Skeletal muscle satellite cell (primary cell): Measurements from ENCODE around the gene OR2AG2.

Experiments used
- H3K27me3 ChIP-seq: 2 replicates; pipeline ENCODE4 v1.7.0; 2013; ENCODE audit warnings: low read length; ENCODE audit not compliant: control insufficient read depth, insufficient read depth
- H3K36me3 ChIP-seq: 2 replicates; pipeline ENCODE4 v1.7.0; 2013; ENCODE audit warnings: mild to moderate bottlenecking, control low read depth, low read length; ENCODE audit not compliant: insufficient read depth
- H3K4me1 ChIP-seq: 2 replicates; pipeline ENCODE4 v1.7.0; 2013; ENCODE audit warnings: low read length; ENCODE audit not compliant: control insufficient read depth, insufficient read depth
- H3K4me2 ChIP-seq: 2 replicates; pipeline ENCODE4 v1.7.0; 2013; ENCODE audit warnings: mild to moderate bottlenecking, low read length
- H3K4me3 ChIP-seq: 2 replicates; pipeline ENCODE4 v1.7.0; 2013; ENCODE audit warnings: low read length
- H3K9ac ChIP-seq: 2 replicates; pipeline ENCODE4 v1.7.0; 2013; ENCODE audit warnings: mild to moderate bottlenecking, low read depth, low read length, moderate library complexity
- H3K9me3 ChIP-seq: replicated peaks from 2 replicates; pipeline ENCODE4 v1.7.0; 2013; ENCODE audit warnings: mild to moderate bottlenecking, control low read depth, low read length

The OR2AG2 gene

DNA sequence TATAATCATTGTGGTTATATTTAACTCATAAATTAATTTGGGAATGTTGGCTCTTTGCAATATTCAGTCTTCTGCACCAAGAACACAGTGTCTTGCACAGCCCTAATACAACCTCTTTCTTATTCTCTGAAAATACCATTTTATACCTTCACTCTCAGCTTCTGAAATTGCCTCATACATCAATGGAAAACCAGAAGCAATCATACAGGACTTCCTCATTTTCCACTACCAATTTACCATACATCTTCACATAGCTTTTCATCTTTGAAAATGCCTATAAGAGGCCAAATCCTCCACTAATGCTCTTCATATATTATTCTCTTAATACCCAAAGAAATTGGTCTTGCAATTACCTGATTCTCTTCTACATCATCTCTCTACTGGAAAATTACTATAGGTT is 6.7 kb upstream of the OR2AG2 start:
- Histone ChIP-seq H3K27me3 (peaks cover 9% of the 10 kb centered on the region), H3K9me3 (no peaks in the 10 kb centered on the region), H3K4me3 (no peak overlapping the region), H3K4me1 (no peaks in the 10 kb centered on the region), H3K36me3 (no peaks in the 10 kb centered on the region), H3K9ac (no peak overlapping the region), H3K4me2 (no peak overlapping the region)

DNA sequence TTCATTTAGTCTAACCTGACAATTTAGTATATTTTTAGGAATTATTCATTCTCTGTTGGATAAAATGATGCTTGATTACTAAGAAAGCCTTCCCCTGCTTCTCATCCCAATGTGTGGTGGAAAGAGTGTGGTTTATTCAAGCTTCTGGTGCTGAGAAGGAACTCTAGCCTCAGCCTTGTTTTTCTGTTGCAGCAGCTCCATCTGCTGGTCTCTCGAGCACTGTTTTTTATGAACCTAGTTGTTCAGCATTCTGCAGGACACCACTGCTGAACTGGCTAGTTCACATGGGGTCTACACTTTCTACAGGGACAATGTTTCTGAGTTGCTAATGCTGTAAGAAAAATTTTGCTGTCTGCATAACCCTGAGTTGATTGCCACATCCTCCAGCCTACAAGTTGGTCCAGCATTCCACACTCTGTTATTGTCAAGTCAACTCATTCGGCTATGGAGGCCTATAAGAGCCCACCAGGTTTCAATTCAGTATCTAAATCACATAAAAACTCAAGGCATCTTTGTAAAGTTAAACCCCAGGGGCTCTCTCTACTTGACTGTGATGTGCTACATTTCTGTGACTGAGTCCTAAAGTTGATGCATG is 14.3 kb downstream of the OR2AG2 start:
- no peaks in the 10 kb centered on the region for H3K9me3 ChIP-seq
- H3K27me3 ChIP-seq: no peaks in the 10 kb centered on the region
- H3K4me1 ChIP-seq: no peaks in the 10 kb centered on the region
- H3K9ac ChIP-seq: no peak overlapping the region
- H3K4me2 ChIP-seq: no peak overlapping the region
- no peaks in the 10 kb centered on the region for H3K36me3 ChIP-seq
- H3K4me3 ChIP-seq: no peak overlapping the region

DNA sequence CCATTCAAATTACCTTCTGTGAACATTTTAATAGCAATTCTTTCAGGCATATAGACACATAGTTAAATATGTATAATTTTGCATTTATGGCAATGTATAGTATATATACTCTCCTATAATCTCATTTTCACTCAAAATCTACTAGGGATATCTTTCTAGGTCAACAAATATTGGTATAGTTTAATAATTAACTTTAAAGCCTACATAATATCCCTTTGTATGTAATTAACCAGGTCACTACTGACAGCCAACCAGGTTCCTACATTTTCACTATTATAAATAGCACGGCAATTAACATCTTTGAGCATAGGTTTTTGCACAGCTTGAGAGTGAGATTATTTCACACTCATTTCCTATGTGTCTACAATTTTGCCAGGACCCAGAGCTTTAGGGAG is 15.8 kb downstream of the OR2AG2 start:
- Histone ChIP-seq H3K4me1 (no peaks in the 10 kb centered on the region), H3K9me3 (no peaks in the 10 kb centered on the region), H3K9ac (no peak overlapping the region), H3K4me2 (no peak overlapping the region), H3K36me3 (no peaks in the 10 kb centered on the region), H3K27me3 (no peaks in the 10 kb centered on the region), H3K4me3 (no peak overlapping the region)

DNA sequence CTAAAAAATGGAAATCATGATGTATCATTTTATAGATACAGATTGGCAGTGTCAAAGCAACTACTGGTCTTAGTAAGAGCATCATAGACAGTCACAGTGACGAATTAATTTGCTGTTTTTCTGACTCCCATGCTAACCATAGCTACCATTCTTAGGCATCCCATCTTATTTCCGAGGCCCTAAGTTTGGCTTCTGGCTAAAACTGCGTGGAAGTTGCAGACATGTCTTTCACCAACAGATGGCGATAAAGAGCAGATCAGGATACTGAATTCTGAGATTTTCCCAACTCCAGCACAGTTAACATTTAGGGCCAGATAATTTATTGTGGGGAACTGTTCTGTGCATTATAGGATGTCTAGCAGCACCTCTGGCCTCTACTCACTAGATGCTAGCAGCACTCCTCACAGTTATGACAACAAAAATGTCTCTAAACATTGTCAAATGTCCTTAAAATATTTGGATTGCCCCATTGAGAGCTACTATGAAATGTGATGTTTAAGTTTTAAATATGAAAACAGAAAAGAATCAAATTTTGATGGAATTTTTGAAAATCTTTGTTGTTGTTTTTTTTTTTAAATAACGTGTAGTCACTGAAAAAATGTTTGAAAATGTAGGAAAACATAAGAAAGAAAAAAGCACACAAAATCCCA is 16.3 kb downstream of the OR2AG2 start:
- Histone ChIP-seq H3K4me2 (no peak overlapping the region), H3K27me3 (no peaks in the 10 kb centered on the region), H3K9ac (no peak overlapping the region), H3K4me3 (no peak overlapping the region), H3K4me1 (no peaks in the 10 kb centered on the region), H3K9me3 (no peaks in the 10 kb centered on the region), H3K36me3 (no peaks in the 10 kb centered on the region)

DNA sequence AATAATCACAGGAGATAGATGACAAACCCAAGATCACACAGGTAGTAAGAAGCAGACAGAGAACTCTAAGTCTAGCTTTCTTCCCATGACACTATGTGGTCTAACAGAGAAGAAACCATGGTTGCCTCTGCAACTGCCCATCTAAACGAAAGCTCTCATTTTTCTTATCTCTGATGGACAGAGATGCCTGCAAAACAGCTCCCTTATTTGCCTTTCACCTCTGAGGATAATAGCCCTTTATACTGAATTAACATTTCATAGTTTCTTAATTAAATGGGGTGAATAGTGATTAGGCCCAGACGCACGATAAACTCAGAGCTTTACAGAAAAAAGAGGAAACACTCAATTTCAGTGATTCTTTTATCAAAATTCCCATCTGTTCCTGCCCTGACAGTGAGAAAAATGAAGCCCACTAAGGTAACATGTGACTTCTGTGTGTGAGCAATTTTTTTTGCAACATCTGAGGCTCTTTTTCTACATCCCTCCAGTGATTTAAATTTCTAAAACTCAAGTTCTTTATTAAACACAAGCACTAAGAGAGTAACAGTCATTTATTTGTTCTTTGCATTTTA is 24.6 kb downstream of the OR2AG2 start:
- Histone ChIP-seq H3K4me1 (no peaks in the 10 kb centered on the region), H3K4me2 (no peak overlapping the region), H3K27me3 (peaks cover 29% of the 10 kb centered on the region), H3K36me3 (no peaks in the 10 kb centered on the region), H3K4me3 (no peak overlapping the region), H3K9ac (no peak overlapping the region), H3K9me3 (no peaks in the 10 kb centered on the region)

DNA sequence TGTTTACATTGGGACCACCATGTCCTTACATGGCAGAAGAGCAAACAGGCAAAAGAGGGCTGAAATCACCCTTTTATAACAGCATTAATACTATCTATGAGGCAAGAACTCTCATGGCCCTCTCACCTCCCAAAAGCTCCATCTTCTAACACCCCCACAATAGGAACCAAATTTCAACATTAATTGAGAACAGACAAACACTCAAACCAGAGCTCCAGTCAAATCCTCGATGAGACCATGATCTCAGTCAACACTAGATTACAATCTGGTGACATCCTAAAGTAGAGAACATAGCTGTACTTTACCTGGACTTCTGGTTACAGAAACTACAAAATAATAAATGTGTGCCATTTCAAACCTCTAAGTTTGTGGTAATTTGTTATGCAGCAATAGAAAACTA is 25.1 kb downstream of the OR2AG2 start:
- H3K27me3 ChIP-seq: peaks cover 33% of the 10 kb centered on the region
- no peak overlapping the region for H3K4me2 ChIP-seq
- no peaks in the 10 kb centered on the region for H3K36me3 ChIP-seq
- H3K4me3 ChIP-seq: no peak overlapping the region
- H3K9ac ChIP-seq: no peak overlapping the region
- H3K9me3 ChIP-seq: no peaks in the 10 kb centered on the region
- H3K4me1 ChIP-seq: no peaks in the 10 kb centered on the region

DNA sequence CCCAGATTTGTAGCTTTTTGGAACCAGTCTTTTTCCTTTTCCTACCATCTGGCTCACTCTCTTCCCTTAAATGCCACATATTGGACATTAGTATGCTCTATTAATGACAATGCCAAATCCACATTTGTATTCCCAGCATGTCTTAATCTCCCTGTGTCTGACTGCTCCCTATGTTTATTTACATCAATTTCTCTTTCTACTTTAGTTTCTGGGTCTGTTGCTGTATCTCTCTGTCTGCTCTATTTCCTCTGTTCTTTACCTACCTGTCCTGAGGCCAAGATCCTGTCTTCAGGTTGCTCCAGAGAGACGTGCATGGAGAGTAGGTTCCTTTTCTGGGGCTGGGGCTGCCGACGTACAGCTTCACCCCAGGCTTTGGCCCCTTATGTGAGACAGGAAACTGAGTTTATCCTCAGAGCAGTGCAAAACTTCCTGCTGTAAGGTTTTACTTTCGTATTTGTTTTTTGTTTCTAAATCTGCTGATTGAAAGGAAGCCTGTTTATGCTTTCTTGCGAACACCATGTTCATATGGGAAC is 25.6 kb downstream of the OR2AG2 start:
- H3K4me1 ChIP-seq: no peaks in the 10 kb centered on the region
- no peak overlapping the region for H3K4me3 ChIP-seq
- no peak overlapping the region for H3K9ac ChIP-seq
- H3K27me3 ChIP-seq: peaks cover 33% of the 10 kb centered on the region
- no peaks in the 10 kb centered on the region for H3K9me3 ChIP-seq
- no peak overlapping the region for H3K4me2 ChIP-seq
- H3K36me3 ChIP-seq: no peaks in the 10 kb centered on the region

DNA sequence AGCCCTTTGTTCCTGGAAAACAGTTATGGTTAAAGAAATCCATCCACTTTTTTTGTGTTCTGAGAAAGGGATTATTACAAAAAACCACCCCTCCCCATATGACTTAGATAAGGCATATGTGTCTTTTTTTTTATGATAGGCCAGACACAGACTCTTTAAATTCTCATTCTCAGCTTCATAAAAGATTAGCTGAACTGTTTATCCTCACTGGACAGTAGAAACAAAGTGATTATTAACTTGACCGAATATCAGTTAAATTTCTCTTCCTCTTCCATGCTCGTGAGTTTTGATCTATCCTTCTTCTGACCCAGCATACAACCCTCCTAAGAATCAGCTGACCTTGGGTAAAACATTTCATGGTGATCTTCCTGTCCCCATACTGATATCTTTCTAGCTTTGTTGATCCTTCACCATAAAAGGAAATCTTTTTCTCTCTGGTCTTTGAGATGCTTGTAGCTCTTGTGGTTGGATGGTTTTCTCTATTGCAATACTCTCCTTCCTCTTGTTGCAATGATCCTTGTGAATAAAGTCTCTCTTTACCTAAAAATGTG is 26.2 kb downstream of the OR2AG2 start:
- Histone ChIP-seq H3K9me3 (no peaks in the 10 kb centered on the region), H3K4me1 (no peaks in the 10 kb centered on the region), H3K9ac (no peak overlapping the region), H3K4me2 (no peak overlapping the region), H3K36me3 (no peaks in the 10 kb centered on the region), H3K4me3 (no peak overlapping the region), H3K27me3 (peaks cover 33% of the 10 kb centered on the region)

DNA sequence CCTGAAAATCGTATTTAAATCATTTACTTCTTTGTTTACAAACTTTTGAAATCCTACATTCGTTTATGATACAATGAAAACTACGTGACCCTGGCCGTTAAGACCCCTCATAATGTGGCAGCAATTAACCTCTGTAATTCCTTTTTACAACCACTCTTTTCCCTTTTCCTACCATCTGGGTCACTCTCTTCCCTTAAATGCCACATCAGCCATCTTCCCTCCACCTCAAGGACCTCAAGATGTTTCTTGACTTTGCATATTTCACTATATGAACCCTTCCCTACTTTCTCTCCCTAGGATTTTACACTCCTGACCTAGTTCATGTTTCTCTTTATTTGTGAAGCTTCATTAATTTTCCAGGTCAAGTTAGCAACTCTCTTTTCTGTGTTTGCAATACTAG is 26.8 kb downstream of the OR2AG2 start:
- Histone ChIP-seq H3K36me3 (no peaks in the 10 kb centered on the region), H3K9me3 (no peaks in the 10 kb centered on the region), H3K9ac (no peak overlapping the region), H3K27me3 (peaks cover 33% of the 10 kb centered on the region), H3K4me1 (no peaks in the 10 kb centered on the region), H3K4me2 (no peak overlapping the region), H3K4me3 (no peak overlapping the region)

DNA sequence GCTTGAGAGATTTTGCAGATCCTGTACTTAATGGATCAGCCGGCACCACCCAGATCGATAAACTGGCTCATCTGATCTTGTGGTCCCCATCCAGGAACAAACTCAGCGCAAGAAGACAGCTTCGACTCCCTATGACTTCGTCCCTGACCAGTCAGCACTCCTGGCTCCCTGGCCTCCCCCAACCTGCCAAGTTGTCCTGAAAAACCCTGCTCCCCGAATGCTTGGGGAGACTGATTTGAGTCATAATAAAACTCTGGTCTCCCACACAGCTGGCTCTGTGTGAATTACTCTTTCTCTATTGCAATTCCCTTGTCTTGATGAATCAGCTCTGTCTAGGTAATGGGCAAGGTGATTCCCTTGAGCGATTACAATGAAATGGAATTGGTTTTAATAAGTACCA is 29.5 kb downstream of the OR2AG2 start:
- Histone ChIP-seq H3K36me3 (no peaks in the 10 kb centered on the region), H3K4me1 (no peaks in the 10 kb centered on the region), H3K27me3 (peaks cover 25% of the 10 kb centered on the region), H3K4me3 (no peak overlapping the region), H3K4me2 (no peak overlapping the region), H3K9ac (no peak overlapping the region), H3K9me3 (no peaks in the 10 kb centered on the region)

DNA sequence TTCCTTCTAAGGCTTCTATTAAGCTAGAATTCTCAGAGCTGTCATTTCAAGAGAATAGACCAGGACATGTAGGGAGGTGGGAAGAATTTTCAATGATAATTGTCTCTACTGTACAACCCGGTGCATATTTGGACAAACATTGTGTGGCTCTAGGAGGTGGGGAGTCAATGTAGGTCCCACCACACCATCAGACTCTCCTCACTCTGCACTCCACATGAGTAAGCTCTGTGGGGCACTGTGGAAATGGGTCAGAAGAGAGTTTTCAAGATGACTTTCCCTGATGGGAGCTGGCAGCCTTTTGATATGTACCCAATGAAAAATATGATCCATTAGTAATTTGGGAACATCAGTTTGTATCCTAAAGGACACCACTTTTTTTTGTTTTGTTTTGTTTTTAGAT is 33.2 kb downstream of the OR2AG2 start:
- Histone ChIP-seq H3K4me2 (no peak overlapping the region), H3K36me3 (no peaks in the 10 kb centered on the region), H3K4me1 (peaks cover 6% of the 10 kb centered on the region), H3K9me3 (no peaks in the 10 kb centered on the region), H3K9ac (no peak overlapping the region), H3K27me3 (peaks cover 17% of the 10 kb centered on the region), H3K4me3 (no peak overlapping the region)
